Amygdala (tissue), 56 donors: ENCODE data around the gene TIMM21.

Experiments
- DNase-seq, 56 donors: peaks; one replicate each; lab custom pipeline; 2025; lab: John Stamatoyannopoulos, UW

Gene TIMM21, protein sequence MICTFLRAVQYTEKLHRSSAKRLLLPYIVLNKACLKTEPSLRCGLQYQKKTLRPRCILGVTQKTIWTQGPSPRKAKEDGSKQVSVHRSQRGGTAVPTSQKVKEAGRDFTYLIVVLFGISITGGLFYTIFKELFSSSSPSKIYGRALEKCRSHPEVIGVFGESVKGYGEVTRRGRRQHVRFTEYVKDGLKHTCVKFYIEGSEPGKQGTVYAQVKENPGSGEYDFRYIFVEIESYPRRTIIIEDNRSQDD

DNA sequence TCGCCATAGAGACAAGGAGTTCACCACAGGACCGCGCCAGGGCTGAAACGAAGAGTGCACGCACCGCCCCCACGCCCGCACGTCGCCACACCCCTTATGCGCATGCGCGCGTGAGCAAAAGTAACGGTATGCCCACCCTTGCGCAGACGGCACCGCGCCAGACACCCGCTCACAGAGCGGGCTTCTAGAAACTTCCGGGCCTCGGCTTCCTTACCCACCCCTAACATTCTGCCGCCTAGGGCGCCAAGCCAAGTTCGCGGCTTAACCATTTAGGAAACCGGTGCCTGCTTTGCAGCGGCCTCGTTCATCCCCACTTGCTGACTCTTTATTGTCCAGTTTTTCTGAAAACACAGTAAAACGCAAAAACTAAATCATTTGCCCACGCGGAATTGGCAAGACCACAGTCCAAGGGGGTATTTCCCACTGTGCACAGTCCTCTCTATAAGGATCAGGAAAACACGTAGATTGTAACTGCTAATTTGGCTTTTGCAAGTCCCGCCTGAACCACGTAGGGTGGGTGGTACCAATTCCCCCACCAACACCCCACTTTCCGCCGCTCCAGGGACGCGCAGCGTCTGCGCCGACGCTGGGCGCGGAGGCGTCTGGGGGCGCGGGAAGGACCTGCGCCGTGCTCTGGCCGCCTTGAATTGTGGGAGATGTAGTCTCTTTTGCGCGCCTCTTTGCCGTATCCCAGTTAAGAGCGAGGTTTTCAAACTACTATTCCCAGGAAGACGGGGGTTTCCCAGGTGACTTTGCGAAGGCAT, at the start of gene TIMM21, which contains the start of gene FBXO15:
TSS of gene TIMM21 (plus strand) at position 745 of the 764 bp plus-strand sequence. CDS start 286 bp downstream, outside the sequence.
TSS of gene FBXO15 (minus strand) at position 56 of the 764 bp plus-strand sequence. CDS start at position 7, 49 bp downstream.
- peak; percentile 61 to 97 (median 92) for DNase-seq

DNA sequence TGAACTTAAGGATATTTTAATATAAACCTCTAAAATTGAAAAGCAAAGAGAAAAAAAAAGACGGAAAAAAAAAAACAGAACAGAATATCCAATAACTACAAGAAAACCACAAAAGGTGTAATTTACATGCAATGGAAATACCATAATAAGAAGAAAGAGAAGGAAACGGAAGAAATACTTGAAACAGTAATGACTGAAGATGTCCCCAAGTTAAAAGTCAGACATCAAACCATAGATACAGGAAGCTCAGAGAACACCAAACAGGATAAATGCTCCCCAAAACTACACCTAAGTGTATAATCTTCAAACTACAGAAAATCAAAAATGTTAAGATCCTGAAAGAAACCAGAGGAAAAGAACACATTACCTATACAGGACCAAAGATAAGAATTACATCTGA, 39.9 kb upstream of the TIMM21 start:
- DNase-seq, result no peak

- no peak for DNase-seq
Measured at GRCh38 chr18:74110149-74110548, 38.2 kb upstream of the TIMM21 start.

- no peak for DNase-seq
Measured at GRCh38 chr18:74110976-74111375, 37.3 kb upstream of the TIMM21 start.

GRCh38 chr18:74113711-74114110, 34.6 kb upstream of the TIMM21 start:
- DNase-seq, result no peak

GRCh38 chr18:74114116-74114515, 34.2 kb upstream of the TIMM21 start:
- DNase-seq, result no peak

DNA sequence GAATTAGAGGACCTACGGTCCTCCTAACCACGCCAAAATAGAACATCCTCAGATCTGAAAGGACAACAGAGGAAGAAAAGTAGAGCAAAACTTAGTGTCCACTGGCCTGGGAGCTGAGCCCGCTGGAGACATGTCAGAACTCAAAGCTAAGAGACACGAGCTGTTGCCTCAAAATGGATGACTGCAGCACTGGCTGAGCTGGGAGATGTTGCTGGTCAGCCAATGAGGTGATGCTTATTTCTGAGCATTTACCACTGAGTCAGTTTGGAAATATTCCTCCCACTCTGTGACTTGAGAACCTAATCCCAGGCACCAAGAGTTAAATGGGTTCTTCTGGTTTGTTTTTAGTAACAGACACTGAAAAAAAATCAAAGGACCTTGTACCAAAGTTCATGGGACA, 33.3 kb upstream of the TIMM21 start:
- no peak for DNase-seq

DNA sequence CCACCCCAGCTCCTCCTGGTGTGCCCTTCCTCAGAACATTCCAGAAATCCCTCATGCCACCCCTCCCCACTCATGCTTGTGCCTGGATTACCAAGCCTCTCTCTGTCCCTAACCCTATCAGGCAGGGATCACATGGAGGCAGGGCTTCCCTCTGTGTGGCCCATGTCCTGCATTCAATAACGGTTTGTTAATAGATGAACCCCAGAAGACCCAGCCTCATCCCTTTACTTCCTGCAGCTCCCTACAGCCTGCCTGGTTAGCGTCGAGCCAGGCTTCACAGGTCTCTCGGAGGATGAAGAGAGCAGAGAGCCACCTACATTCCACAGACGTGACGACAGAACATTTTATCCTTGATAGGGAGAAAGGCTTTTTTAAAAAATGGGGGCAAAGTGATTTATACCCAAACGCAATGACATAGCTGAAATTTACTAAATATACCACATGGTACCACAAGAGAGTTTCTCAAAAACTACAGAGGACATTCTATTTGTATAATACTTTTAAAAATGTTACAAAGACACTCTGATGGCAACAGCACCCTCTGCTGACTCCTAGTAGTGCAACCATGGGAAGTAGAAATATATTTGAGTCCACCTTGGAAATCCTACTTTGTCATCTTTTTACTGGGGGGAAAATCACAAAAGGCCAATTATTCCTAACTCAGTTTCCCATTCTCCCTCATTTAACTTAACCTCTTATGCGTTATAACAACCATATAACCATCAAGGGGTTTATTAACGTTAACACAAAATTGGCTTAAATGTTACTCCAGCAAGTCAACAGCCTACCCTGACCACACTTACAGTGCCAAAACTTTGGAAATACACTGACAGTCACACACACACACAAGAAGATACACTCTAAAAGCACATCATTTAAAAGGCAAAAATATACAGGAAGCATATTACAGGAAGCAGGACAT, 31.4 kb upstream of the TIMM21 start:
- peak in 6 of 56 donors; percentile 7 to 41 (median 14) for DNase-seq

DNA sequence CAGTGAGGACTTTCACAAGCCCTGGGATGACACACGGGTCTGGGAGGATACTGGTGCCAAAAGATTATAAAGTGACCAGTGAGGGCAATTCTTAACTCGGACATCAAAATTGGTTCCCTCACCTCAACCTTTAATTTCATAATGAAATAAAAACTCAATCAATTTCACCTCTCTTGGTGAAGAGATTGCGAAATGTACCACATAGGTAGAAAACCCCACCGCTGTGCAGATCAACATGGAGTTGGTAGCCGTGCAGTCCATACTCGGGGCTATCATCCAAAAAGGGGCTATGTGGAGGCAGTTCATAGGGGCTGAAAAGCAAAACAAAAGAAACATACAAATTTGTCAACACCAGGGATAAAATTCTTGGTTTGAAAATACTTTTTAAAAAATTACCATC, 25.1 kb upstream of the TIMM21 start:
- DNase-seq, result no peak

GRCh38 chr18:74124642-74125041, 23.7 kb upstream of the TIMM21 start:
- no peak for DNase-seq

DNA sequence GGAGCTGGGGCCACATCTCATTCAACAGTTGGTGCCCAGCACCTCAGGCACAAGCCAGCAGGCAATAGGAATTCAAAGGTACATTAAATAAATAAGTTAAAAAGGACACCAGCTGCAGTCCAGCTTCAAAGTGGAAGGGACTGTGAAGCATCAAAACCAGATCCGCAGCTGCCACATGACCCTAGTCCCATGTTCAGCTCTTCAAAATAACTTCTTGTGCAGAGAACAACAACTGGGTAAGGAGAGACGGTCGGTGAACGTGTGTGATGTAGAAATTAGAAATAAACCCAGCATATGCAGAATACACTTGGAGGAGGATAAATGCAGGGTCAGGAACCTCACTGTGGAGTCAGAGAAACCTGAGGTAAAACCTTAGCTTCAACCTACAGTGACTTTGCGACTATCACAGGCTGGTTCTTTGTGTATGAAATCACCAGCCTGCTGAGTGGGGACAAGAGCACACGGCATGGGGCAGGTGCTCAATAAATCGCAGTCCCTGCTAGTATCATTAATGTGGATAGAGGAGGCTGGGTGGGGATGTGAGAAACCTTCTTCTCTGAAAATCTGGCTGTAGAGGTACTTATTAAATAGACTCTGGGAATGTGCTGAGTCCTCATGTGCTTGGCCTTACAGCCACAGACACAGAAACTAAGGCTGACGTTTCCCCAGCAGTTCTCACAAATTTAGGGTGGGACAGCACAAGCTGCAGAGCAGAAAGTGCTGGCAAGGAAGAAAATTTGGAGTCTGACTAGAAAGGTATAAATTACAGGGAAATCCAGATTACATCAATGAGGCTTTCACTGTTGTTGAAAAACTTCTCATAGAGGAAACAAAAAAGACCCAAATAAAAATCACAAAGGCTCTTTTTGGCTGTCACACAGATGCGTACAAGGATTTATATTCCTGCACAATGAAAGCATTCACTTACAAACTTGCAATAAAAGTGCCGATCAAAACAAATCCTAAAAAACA, 21.4 kb upstream of the TIMM21 start:
- peak in 4 of 56 donors; percentile 9 to 18 (median 14) for DNase-seq

DNA sequence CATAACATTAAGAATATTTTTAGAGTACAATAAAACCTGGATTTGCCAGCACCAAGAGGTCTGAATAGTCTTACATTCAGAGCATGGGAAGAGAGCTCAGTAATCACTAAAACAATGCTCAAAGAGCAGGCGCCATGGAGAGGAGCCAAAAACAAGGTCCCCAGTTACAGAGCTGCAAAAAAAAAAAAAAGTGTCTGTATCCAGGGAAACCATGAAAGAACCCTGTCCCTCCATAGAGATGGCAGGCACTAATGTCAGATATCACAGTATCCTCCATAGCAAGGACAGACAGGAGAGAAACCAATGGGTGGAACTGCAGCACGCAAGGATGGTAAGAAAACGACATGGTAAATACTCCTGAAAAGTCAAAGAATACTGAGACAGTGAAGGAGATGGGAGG, 20.2 kb upstream of the TIMM21 start:
- DNase-seq, result peak in 26 of 56 donors; percentile 7 to 62 (median 26)

GRCh38 chr18:74131124-74131523, 17.2 kb upstream of the TIMM21 start:
- no peak for DNase-seq

GRCh38 chr18:74132201-74132600, 16.1 kb upstream of the TIMM21 start:
- no peak for DNase-seq

- DNase-seq, result no peak
Measured at GRCh38 chr18:74137920-74138538, 10.3 kb upstream of the TIMM21 start.

DNA sequence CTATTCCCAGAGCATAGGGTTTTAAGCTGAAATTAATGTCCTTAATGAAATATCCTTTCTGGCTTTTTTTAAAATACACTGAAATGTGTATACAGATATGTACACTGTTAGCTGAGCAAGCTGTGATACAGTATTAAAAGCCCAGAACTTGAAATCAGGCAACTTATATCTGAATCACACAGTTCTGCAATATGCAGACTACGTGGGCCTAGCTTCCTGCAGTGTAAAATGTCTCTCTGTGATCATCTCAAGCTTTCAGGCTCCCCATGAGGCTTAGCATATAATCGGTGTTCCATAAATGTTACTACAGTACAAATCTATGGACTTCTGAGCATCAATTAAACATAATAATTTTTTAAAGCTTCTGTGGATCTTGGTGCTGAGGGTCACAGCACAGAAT, 8.9 kb upstream of the TIMM21 start:
- DNase-seq, result no peak

DNA sequence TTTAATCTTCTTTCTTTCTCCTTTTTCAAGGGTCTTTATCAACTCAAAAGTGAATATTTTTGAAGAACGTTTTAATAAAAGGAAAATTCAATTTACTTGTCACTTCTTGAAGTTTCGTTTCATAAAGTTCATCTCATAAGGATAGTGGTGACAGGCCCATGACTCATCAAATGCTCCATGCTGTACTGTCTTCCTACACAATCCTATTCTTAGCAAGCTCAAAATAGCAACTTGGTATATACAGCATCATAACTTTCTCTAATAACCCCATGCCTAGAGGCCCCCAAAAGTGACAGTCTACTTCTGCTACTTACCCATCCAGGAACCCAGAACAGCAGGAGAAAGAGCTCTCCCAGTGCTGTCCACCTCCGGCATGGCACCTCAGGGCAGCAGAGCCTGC, 8.4 kb upstream of the TIMM21 start:
- peak in 1 of 56 donors; percentile 13 for DNase-seq

- DNase-seq, result no peak
Measured at GRCh38 chr18:74140582-74140981, 7.7 kb upstream of the TIMM21 start.

DNA sequence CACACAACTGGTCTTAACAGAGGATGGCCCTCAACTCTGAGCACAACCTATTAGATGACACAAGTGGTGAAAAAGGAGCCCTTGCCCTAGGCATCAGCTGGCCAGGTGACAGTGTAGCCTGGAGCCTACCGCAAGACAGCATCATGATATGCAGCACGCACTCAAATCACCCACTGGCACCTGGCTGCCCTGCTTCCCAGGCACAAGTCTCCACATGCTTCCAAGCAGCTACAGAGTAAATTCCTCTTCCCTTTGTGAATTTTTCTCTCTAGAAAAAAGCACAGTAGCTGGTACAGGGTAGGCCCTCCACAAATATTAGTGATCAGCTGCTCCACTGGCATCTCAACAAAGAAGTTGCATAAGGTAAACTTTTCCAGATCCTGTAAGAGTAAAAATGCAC, 6.7 kb upstream of the TIMM21 start:
- DNase-seq, result no peak
